Fibroblast of pulmonary artery (primary cell): ENCODE measurements around the gene PKHD1.

Source experiments
- DNase-seq: peaks from one replicate; pipeline ENCODE4 v3.0.0-alpha.2; 2010; ENCODE audit warnings: low read depth
- H3K4me3 ChIP-seq: replicated peaks from 2 replicates; pipeline ENCODE4 v1.5.1; 2011; ENCODE audit warnings: low read depth, mild to moderate bottlenecking, control low read depth, low read length, moderate library complexity
- CTCF ChIP-seq: IDR thresholded peaks from 2 replicates; pipeline ENCODE4 v1.5.1; 2011; ENCODE audit warnings: mild to moderate bottlenecking, control low read depth, low read length, inconsistent platforms; ENCODE audit errors: missing control alignments

Gene PKHD1

GRCh38 chr6:51657491-51657890, 429.9 kb downstream of the PKHD1 start:
- H3K4me3 ChIP-seq = no peak overlapping the region
- TF ChIP-seq CTCF = no peak
- no peak for DNase-seq

DNA sequence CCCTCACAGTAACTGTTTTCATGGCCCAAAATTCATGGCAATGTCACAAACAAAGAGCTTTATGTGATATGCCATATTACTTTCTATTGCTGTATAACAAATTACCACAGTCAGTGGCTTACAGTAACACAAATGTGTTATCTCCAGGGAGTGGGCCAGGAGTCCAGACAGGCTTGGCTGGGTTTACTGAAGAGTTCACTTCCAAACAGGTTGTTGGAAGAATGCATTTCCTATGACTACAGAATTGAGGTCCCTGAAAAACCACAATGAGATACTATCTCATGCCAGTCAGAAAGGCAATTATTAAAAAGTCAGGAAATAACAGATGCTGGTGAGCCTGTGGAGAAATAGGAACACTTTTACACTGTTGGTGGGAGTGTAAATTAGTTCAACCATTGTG, 431.9 kb downstream of the PKHD1 start:
- no peak overlapping the region for H3K4me3 ChIP-seq
- TF ChIP-seq CTCF = no peak
- no peak for DNase-seq

GRCh38 chr6:51654647-51655046, 432.8 kb downstream of the PKHD1 start:
- H3K4me3 ChIP-seq = no peak overlapping the region
- TF ChIP-seq CTCF = no peak
- no peak for DNase-seq

GRCh38 chr6:51651132-51651817, 436.1 kb downstream of the PKHD1 start:
- no peak for DNase-seq
- TF ChIP-seq CTCF = no peak
- H3K4me3 ChIP-seq = no peak overlapping the region

DNA sequence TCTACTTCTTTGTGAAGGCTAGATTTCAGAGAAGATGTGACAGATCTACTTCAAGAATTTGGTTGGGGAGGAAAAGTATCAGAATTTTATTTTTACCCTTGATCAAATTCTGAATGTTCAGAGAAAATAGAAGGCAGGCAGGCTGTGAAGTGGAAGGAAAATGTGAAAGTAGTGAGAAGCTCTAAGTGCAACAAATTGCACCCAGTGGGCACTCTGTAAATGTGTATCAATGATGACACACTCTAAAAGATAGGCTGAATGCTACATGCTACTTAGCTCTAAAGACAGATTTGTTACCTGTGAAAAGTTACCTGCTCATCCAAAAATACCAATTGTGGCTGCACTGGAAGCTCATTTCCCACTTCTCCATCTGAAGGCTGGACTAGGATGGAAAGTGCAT, 438.6 kb downstream of the PKHD1 start:
- TF ChIP-seq CTCF = no peak
- no peak for DNase-seq
- H3K4me3 ChIP-seq = no peak overlapping the region

DNA sequence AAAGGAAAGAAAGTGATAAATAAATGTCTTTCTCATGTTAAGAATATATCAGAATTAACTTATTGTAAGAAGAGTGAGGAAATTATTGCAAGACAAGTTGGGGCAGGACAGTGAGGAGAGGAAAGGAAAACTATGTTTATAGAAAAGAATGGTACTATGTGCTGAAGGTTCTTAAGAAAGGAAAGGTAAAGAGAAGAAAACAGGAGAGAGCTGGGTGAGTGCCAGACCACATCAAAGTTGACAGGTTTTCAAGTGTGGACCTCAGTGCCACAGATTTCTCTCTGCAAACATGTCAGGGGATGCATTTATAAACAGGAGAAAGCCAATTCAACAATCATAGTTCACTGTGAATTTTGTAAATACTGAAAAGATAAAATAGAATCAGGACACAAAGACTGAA, 439.2 kb downstream of the PKHD1 start:
- no peak for DNase-seq
- H3K4me3 ChIP-seq = no peak overlapping the region
- no peak for TF ChIP-seq CTCF

DNA sequence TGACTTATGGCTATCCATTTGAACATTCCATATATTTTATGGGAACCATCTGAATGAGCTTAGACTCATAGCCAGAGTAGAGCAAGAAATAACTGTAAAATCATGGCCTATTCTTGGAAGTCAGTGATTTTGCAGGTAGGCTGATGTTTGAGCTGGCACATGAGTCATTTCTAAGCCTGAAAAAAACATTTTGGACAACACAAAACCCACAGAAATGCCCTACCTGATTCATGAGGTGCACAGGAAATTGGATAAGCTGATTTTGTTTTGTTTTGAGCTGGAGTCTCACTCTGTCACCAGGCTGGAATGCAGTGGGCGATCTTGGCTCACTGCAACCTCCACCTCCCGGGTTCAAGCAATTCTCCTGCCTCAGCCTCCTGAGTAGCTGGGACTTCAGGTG, 443.0 kb downstream of the PKHD1 start:
- H3K4me3 ChIP-seq = no peak overlapping the region
- no peak for TF ChIP-seq CTCF
- DNase-seq = no peak
